Putamen (tissue), 1 donor: ENCODE data around the gene SRP14.
A peak's percentile ranks its signal among the peaks of the same experiment; 100 is the strongest.
"Not testable (repeated sequence)": the region's sequence is repeated elsewhere in the genome, so short reads cannot be mapped to it uniquely, and the experiment has no call there.

Experiments
- DNase-seq: peaks from one replicate; pipeline ENCODE4 v3.0.0-alpha.2; 2016; ENCODE audit warnings: low spot score

Gene SRP14, protein sequence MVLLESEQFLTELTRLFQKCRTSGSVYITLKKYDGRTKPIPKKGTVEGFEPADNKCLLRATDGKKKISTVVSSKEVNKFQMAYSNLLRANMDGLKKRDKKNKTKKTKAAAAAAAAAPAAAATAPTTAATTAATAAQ

DNA sequence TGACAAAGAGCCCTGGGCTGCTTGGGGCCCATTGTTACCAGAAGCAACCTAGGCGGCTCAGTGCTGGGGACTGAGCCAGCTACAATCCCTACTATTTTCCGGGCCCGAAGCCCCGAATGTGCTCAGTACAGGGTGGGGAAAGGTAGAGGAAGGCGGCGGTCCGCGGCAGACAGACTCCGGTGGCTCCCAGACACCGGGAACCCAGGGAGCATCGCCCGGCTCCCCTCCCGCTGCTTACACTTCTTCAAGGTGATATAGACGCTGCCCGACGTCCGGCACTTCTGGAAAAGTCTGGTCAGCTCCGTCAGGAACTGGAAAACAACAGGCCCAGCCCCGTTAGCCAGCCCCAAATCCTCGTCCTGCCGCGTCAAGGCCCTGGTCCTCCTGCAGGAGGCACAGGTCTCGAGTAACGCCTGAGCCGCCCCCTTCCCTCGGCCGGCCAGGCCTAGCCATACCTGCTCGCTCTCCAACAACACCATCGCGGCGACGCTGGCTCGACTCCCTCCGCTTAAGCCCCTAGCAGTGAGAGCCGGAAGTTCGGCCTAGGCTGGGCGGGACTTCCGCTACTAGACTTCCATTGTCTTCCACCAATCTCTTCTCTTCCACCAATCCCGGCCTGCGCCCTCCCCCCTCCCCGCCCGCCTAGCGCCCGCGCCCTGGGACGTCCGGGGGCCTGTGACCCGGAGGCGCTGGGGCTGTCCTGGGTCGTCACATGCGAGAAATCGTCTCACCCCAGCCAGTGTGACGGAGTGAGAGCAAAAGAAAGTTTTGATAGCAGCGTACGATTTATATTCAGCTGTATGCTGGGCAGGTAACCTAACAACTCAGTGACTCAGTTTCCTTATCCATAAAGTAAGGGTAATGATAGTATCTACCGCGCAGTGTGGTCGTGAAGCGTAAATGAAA is at the start of gene SRP14:
Gene SRP14 (minus strand): TSS at position 544 of the 906 bp plus-strand sequence. CDS start 65 bp downstream, at position 479.
- DNase-seq: peak; percentile 94

DNA sequence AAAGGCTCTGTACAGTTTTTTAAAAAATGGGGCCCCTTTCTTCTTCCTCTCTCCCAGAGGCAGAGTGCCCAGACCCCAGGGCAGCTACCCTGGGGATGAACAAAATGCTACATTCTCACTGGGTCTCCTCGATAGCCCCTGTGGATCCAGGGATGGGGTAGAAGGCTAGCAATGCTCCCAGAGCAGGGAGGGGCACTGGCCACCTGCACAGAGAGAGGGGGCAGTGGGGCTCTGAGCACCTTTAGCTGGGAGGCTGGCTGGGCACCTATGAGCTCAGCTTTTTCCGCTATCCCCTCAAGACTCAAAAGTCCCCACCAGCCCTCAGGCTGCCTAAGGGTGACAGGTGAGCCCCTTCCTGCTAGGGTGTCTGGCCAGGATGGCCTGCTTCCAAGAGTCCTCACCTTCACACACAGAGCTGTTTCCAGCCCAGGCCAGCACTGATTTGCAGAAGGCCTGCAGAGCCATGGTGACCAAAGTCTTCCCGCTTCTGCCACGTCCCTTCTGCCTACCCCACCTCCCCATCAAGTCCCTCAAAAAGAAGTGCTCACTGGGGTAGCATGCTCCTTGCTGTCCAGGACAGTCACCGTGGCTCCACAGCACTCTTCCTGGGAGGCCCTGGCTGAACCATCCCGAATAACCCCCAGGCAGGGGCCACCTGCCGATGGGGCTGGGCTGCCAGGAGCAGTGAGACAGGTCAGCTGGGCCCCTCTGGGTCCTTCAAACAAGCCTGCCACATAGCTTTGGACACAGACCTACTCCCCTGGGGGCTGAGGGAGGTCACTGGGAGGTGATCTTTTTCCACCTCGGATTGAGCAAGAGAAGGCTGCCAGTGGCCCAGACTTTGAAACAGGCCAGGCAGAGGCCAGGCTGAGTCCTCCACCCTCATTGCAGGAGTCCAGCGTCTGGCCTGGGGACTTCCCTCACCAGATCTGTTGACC is 49.3 kb upstream of the SRP14 start:
- no peak for DNase-seq

DNA sequence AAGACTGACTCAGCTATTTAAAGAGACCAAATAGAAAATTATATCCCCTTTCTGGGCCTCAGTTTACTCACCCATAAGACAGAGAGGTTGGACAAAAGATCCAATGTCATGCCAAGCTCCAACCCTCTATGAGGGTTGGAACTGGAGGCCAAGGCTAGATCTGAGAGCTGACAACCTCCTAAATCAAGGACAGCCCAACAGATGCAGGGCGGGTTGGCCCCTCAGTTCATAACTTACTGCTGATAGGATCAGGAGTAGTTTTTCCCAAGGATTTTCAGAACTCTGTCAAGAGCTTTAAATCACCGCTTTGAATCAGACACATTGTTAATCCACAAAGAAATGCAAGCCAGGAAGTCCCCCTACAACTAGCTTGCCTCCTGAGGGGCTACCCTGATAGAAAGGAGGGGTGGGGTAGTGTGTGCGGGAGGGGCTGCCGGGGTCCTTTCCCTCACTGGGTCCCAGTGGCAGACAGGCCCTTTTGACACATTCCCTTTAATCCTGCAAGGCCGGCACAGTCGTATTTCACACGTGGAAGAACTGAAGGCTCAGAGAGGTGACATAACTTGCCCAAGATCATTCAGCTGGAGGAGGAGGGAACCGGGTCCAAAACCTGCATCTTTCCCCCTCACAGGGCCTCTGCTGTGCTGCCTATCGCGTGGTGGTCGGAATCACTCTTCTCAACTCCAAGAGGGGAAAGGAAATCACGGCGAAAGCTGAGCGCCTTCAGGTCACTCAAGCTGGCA is 48.3 kb upstream of the SRP14 start:
- DNase-seq: no peak

DNA sequence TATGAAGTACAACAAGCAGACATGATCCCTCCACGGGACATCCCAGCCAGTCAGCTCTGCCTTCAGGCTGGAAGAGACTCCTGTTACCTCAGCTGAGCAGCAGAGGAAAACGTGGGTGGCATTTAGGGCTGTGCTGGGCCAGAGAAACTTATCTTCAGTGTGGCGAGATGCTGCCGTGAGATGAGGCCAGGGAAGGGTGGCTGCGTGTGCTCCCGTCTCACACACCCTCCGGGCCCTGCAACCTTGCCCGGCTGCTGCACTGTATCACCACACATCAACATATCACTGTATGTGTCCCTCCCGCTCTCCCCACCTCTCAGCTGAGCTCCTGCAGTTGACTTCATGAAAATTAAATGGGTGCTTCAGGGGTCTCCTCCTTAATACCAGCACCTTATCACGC is 46.3 kb upstream of the SRP14 start:
- DNase-seq: no peak

DNA sequence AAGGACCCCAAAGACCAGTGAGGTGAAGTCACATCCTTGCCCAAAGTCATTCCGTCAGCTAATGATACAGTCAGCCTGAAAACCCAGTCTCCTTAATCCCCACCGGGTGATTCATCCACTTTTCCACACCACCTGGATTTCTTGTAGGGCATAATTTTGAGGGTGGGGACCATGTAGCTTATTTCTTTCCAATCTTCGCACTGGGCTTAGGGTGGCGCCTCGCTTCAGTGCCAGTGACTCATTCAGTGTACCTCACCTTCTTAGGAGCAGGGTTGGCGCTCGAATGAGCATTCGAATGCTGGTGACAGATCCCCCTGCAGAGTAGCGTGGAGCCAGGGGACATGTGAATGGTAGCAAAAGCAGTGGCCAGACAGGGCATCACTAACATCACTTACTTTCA is 45.7 kb upstream of the SRP14 start:
- no peak for DNase-seq

DNA sequence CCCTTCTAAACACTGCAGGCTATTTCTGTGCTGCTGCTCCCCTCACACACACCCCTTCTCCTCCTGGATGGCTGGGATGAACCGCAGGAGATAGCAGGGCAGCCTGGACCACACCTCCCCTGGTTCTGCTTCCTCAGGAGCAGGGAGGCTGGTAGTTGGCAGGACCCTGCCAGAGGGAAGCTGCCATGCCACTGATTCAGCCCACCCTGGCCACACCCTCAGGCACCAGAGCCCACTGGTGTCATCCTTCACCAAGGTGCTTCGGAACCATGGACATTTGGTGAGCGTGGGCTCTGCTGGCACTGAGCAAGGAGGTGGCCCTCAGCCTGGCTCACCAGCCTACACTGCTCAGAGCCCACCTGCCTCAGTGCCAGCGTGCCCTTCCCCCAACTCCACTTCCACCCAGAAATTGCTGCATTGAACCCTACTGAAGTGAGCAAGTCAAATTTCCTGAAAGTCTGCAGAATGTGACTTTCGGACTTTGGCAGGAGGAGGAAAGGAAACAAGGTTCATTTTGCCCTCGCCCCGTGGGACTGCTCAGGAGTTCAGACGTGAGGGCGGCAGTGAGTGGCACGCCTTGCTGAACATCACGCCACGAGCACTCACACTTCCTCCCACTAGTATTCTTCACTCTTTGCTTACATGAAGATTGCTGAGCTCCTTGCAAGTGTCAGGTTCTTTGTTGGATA is 43.4 kb upstream of the SRP14 start:
- no peak for DNase-seq

DNA sequence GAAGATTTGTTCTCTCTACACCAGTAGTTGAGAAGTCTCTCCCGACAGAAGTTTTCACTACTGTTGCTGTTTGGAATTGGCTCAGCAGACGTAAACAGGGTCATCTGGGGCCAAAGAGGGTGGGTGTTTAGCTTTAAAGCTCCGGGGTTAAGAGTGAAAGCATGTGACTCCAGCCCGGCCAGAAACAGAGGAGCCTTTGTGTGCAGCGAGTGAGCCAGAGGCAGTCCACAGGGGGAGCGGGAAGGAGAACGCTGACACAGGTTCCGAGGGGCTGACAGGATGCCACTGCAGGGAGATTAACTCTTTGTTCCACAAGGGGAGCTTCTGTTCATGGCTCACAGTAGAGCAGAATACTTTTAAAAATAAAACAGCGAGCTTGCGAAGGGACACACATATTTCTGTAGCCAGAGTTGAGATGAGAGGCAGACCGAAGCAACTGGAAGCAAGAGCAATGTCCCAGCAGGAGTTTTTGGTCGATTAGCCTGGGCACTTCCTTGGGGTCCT is 42.8 kb upstream of the SRP14 start:
- DNase-seq: peak; percentile 91

DNA sequence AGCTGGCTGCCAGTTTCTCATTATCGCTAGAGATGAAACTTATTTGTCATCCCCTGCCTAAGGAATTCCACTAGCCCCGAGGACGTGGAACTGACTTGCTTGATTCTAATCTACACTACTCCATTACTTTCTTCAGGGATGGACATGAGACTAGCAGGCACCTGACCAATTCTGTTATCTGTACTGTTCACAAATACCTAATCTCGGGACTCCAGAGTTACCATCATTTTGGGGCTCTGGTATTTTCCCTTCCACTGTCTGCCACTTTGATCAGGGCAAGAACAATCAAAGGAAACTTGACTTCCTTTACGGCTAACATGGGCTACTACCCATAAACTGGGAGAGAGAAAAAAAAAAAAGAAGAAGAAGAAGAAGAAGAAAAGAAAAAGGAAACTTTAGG is 41.9 kb upstream of the SRP14 start:
- DNase-seq: no peak

DNA sequence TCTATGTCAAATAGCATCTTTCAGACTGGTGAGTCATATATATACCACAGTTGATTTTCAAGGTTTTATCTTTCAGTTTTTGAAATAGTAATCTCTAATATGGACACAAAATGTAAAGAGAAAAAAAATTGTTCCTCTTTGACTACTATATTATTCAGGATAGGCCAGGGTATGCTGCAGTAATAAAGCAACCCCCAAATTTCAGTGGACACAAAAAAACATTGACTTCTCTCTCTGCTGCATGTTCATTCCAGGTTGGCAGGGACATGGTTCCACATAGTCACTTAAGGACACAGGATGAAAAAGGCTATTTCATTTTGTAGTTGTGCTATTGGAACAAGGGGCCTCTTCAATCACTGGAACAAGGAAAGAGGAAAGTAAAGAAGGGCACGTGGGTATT is 41.1 kb upstream of the SRP14 start:
- no peak for DNase-seq

DNA sequence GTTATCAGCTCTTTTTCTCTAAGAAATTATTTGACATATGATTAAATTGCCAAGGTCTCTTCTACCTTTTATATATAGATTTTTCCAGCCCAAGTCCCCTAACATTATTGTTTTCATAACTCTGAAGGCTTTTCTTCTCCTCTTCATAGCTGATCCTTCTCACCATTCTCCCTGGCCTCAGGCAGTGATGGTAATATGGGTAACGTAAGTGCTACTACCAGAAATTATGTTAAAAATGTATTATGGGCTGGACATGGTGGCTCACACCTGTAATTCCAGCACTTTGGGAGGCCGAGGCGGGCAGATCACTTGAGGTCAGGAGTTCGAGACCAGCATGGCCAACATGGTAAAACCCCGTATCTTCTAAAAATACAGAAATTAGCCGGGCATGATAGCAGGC is 40.5 kb upstream of the SRP14 start:
- no peak for DNase-seq

DNA sequence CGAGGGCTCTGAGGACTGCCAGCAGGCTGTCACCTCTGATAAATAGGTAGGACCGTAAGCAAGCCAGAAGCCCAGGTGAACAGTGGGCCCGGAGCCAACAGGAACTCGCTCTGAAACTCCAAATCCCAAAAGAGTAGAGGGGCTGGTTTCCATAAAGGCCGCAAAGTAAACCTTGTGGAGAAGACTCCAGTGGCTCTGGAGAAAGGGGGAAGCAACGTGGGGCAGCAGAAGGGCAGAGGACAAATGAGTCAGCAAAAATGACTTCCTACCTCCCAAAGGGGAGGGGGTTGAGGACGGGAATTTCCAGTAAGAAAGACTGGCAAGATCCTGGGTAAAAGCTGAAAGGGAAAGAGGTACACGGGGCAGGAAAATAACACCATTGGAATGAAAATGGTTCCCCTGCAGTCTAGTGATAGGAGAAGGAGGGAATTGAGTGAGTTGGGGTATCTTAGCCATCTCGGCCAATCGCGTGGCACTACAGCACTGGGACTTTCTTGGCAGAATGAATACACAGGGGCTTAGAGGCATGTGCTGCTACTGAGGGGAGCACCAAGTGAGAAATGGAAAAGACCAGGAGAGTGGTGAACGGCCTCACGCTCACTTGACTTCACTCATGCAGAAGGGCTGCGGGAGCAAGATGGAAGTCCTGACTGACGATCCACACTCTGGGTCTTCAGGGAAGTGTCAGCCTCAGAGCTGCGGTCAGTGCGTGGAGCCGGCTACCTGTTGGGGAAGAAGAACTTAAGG is 36.5 kb upstream of the SRP14 start:
- no peak for DNase-seq

DNA sequence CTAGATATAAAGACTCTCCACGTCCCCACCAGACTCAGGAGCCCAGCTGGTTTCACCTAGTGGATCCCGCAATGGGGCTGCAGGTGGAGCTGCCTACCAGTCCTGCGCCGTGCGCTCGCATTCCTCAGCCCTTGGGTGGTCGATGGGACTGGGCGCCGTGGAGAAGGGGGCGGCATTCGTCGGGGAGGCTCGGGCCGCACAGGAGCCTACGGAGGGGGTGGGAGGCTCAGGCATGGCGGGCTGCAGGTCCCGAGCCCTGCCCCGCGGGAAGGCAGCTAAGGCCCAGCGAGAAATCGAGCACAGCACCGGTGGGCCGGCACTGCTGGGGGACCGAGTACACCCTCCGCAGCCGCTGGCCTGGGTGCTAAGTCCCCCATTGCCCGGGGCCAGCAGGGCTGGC is 35.7 kb upstream of the SRP14 start:
- not testable (repeated sequence) for DNase-seq

DNA sequence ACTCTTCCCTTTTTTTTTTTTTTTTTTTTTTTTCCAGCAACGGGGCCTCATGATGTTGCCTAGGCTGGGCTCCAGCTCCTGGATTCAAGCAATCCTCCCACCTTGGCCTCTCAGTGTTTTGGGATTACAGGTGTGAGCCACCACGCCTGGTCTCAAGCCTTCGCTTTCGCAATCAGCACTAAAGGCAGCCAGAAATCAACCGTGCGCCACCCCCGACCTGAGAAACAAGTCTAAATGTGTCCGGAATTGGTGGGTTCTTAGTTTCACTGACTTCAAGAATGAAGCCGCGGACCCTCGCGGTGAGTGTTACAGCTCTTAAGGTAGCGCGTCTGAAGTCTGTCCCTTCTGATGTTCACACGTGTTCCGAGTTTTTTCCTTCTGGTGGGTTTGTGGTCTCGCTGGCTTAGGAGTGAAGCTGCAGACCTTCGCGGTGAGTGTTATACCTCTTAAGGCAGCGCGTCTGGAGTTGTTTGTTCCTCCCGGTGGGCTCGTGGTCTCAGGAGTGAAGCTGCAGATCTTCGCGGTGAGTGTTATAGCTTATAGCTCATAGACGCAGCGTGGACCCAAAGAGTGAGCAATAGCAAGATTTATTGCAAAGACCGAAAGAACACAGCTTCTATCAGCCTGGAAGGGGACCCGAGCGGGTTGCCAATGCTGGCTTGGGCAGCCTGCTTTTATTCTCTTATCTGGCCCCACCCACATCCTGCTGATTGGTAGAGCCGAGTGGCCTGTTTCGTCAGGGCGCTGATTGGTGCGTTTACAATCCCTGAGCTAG is 34.9 kb upstream of the SRP14 start:
- DNase-seq: not testable (repeated sequence)

DNA sequence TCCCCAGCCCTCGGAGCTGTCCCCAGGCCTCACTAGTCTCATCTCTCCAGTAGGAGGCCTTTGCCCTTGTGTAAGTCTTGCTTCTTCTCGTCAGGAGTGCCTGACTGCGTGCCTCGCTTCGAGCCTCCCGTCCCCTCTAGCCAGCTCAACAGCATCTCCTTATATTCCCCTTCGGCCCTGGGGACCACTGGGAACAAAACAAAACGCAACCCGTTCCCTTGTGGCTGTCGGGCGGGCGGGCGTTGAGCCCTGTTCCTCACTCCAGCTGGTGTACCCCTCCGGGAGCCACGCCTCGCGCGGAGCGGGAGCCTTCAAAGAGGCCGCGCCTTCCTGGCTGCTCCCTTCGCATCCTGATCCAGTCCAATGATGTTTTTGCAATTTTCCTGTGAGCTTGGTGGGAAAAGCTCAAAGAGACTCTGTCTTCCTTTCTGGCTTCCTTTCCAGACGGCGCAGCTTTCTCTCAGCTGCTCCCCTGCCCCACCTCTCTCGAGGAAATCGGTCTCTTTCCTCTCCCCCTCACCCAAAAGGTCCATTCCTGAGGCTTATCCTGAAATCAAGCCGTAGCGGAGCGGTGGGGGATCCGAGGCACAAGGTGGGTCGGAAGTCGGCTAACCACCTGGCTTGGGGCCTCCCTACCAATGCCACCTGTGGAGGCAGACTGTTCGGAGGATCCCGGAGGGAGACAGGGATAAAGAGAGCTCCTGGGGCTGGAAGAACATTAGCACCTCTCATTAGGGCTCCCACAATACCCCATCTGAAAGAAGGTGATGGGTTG is 33.4 kb upstream of the SRP14 start:
- no peak for DNase-seq

DNA sequence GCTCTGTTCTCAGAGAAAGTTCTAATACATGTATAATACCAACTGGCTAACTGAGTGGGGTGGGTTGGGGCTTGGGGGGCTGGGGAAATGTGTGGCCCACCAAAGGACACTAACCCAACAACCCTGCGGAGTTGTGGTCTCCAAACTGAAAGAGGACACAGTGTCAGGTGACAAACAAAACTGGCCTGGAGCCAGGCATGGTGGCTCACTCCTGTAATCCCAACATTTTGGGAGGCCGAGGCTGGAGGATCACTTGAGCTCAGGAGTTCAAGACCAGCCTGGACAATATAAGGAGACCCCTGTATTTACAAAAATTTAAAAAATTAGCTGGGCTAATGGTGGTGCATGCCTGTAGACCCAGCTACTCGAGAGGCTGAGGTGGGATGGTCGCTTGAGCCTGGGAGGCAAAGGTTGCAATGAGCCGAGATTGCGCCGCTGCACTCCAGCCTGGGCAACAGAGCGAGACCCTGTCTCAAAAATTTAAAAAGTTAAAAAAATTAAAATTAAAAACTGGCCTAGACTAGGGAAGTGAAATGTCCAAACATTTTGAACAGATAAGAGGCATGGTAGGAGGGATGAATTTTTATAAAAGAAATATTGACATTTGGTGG is 31.7 kb upstream of the SRP14 start:
- DNase-seq: no peak

DNA sequence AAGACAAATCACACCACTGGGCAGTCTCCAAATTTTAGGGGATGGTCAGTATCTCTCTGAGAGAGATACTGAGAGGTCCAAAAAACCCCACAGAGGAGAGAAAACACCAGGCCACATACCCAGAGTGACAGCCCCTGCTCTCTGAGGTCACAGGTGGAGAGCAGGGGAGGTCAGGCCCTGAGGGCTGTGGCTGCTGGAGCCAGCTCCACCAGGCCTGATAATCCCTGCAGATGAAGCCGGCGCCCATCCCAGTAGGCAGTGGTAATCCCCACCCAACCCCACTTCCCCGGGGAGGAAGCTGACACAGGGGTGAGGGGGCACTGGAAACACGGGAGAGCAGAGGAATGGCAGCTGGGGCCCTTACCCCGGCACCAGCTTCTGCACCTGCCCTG is 31.2 kb upstream of the SRP14 start:
- DNase-seq: no peak

DNA sequence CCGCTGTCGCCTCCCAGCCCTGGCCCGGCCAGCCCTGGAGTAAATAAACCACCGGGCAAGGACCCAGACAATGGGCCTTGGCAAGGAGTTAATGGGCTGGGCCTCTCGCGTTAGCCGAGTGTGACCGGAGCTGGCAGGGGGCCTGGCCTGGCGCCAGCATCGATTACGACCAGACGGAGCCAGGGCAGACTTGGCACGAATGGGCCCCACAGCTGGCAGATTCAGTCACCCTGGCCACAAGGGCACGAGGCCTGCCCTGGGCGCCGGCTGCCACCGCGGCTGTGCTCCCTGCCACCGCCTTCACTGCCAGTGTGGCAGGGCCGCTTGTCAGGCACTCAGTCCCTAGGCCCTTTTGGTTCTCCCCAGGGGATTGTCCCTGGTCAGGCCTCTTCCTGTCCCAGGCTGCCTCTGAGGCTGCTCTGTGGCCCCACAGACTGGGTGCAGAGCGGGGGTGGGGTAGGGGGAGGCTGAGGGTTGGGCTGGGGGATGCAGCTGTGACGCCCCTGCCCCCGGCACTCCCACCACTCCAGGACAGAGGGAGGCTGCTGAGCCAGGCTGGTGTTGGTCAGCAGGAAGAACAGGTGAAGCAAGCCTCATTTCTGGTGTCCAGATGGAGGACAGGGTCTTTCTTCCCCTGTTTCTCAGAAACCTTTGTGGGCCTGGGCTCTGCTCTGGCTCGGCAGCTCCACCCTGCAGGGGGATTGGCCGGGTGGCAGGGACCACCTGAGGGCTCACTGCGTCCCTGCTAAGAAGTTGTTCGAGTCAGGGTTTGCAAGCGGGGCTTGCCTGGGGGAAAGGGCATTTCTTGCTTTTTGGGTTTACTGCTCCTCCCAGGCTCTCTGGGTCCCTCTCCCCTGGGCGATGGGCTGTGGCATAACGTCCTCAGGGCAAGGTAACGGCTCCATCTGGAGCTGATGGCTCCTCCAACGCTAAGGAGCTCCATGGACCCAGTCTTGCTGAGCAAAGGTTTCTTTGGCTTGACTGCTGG is 30.5 kb upstream of the SRP14 start:
- peak; percentile 97 for DNase-seq
